Muscle of back (tissue), 11 donors: ENCODE measurements around the gene PCED1B. TPM values are rescaled to one million over a fixed set of nuclear protein-coding genes. Genes with fewer than 3 reads are reported as not detected.
"Not testable (repeated sequence)": the region's sequence is repeated elsewhere in the genome, so short reads cannot be mapped to it uniquely, and the experiment has no call there.

Experiments used
- DNase-seq, 3 donors: peaks; one replicate each; pipeline versions ENCODE4 v3.0.0 to v3.0.0-alpha.2; 2013
- polyA plus RNA-seq, 10 donors: library from polyadenylated mRNA; unstranded; fragments of 120-200 nt; gene quantifications; one replicate each; pipeline ENCODE4 v1.2.1, GENCODE V29; 2013; ENCODE audit not compliant: insufficient read length in 10 of 10

The PCED1B gene
- polyA plus RNA-seq, 10 donors: 0.21 to 3.3 (median 0.86) TPM

- no peak for DNase-seq
Observed at GRCh38 chr12:47088021-47088944, 8.9 kb downstream of the PCED1B start.

GRCh38 chr12:47091009-47091408 lies 11.6 kb downstream of the PCED1B start:
- no peak for DNase-seq

GRCh38 chr12:47094804-47095203 lies 15.4 kb downstream of the PCED1B start:
- no peak for DNase-seq

GRCh38 chr12:47095446-47096236 lies 16.2 kb downstream of the PCED1B start:
- DNase-seq: peak in 1 of 3 donors; percentile 87

- DNase-seq: no peak
Observed at GRCh38 chr12:47097276-47097896, 18.0 kb downstream of the PCED1B start.

- no peak for DNase-seq
Observed at GRCh38 chr12:47098099-47098498, 18.7 kb downstream of the PCED1B start.

- DNase-seq: no peak
Observed at GRCh38 chr12:47099610-47100009, 20.2 kb downstream of the PCED1B start.

- DNase-seq: no peak
Observed at GRCh38 chr12:47100160-47100559, 20.7 kb downstream of the PCED1B start.

GRCh38 chr12:47102406-47102805 lies 23.0 kb downstream of the PCED1B start:
- DNase-seq: no peak

- DNase-seq: peak in 1 of 3 donors; percentile 75
Observed at GRCh38 chr12:47102845-47103651, 23.6 kb downstream of the PCED1B start.

- no peak for DNase-seq
Observed at GRCh38 chr12:47105914-47106674, 26.7 kb downstream of the PCED1B start.

GRCh38 chr12:47107446-47107845 lies 28.0 kb downstream of the PCED1B start:
- no peak for DNase-seq

GRCh38 chr12:47107926-47108325 lies 28.5 kb downstream of the PCED1B start:
- no peak for DNase-seq

GRCh38 chr12:47110011-47110541 lies 30.7 kb downstream of the PCED1B start:
- no peak for DNase-seq

- no peak for DNase-seq
Observed at GRCh38 chr12:47110718-47111391, 31.4 kb downstream of the PCED1B start.

GRCh38 chr12:47111392-47111778 lies 32.0 kb downstream of the PCED1B start:
- no peak for DNase-seq

GRCh38 chr12:47111854-47112253 lies 32.4 kb downstream of the PCED1B start:
- DNase-seq: peak in 1 of 3 donors; percentile 44

- DNase-seq: no peak
Observed at GRCh38 chr12:47112679-47113078, 33.3 kb downstream of the PCED1B start.

- peak in 1 of 3 donors; percentile 26 for DNase-seq
Observed at GRCh38 chr12:47114481-47114892, 35.1 kb downstream of the PCED1B start.

- not testable (repeated sequence) for DNase-seq
Observed at GRCh38 chr12:47117305-47117704, 37.9 kb downstream of the PCED1B start.
